Adrenal gland (tissue), 5 donors: Measurements from ENCODE around the gene NUP133.
"Not testable (repeated sequence)": the region's sequence is repeated elsewhere in the genome, so short reads cannot be mapped to it uniquely, and the experiment has no call there.

Experiments used
- CTCF ChIP-seq, 6 experiments: fragments of 450-650 bp in 4 of 6; fragments of 200-600 bp in 2 of 6; sonication (generic) in 1 of 6; IDR thresholded peaks; 1 replicate in 5 of 6; 2 replicates in 1 of 6; pipeline versions ENCODE4 v1.5.1 to v1.8.0; 2016 to 2021; ENCODE audit warnings: antibody characterized with exemption in 6 of 6, mild to moderate bottlenecking in 2 of 6, moderate library complexity in 1 of 6
- POLR2A ChIP-seq, 2 donors: fragments of 450-650 bp; IDR thresholded peaks; one replicate each; pipeline ENCODE4 v1.6.1; 2017; ENCODE audit warnings: antibody characterized with exemption in 2 of 2, mild to moderate bottlenecking in 2 of 2, moderate library complexity in 1 of 2
- donor health status: DM: no; HTN: no; CAD: no.

GRCh38 chr1:229511201-229511600, 3.1 kb upstream of the NUP133 start:
- TF ChIP-seq CTCF, POLR2A (IDR thresholded peaks at IDR 0.05): not testable (repeated sequence)
